ENCODE results near the gene F13A1.

The F13A1 gene

DNA sequence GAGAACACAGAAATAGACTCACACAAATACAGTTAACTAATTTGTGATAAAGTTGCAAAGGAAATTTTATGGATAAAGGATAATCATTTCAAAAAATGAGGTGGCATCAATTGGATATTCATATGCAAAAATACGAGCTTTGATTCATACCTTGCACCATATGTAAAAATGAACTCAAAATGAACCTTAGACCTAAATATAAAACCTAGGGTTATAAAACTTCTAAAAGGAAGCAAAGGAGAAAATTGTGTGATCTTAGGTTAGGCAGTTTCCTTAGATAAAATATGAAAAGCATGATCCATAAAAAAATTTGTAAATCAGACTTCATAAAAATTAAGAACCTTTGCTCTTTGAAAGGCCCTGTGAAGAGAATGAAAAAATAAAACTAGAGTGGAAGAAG, 85.5 kb downstream of the F13A1 start:
- no peaks in the 10 kb centered on the region for H3K27me3 ChIP-seq (ENCODE audit: insufficient read depth, poor library complexity, severe bottlenecking)
- no peak for TF ChIP-seq GABPA (IDR thresholded peaks at IDR 0.05; ENCODE audit: low read depth)
- TF ChIP-seq, protein P1, sequence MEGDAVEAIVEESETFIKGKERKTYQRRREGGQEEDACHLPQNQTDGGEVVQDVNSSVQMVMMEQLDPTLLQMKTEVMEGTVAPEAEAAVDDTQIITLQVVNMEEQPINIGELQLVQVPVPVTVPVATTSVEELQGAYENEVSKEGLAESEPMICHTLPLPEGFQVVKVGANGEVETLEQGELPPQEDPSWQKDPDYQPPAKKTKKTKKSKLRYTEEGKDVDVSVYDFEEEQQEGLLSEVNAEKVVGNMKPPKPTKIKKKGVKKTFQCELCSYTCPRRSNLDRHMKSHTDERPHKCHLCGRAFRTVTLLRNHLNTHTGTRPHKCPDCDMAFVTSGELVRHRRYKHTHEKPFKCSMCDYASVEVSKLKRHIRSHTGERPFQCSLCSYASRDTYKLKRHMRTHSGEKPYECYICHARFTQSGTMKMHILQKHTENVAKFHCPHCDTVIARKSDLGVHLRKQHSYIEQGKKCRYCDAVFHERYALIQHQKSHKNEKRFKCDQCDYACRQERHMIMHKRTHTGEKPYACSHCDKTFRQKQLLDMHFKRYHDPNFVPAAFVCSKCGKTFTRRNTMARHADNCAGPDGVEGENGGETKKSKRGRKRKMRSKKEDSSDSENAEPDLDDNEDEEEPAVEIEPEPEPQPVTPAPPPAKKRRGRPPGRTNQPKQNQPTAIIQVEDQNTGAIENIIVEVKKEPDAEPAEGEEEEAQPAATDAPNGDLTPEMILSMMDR (IDR thresholded peaks at IDR 0.05; ENCODE audit: insufficient read depth, low read length): no peak
- no peak for DNase-seq (ENCODE audit: low read depth in 1 of 2, low spot score in 1 of 2)
- no peak overlapping the region for H3K27ac ChIP-seq (replicated peaks)
- no peak overlapping the region for H3K4me3 ChIP-seq (replicated peaks; ENCODE audit: insufficient read depth, low read length)

DNA sequence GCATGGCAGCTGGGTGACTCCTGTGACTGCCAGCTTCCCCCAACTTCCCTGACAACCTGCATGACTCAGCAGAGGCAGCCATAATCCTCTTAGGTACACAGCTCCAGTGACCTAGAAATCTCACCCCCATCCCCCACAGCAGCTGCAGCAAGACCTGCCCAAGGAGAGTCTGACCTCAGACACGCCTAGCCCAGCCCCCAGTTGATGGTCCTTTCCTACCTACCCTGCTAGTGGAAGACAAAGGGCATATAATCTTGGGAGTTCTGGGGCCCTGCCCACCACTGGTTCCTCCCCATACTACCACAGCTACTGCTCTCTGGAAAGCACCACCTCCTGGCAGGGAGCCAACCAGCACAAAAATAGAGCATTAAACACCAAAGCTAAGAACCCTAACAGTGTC, 90.2 kb downstream of the F13A1 start:
- Histone ChIP-seq H3K27ac (replicated peaks) (no peak overlapping the region), H3K4me3 (replicated peaks; ENCODE audit: insufficient read depth, low read length) (no peak overlapping the region), H3K27me3 (ENCODE audit: insufficient read depth, poor library complexity, severe bottlenecking) (no peaks in the 10 kb centered on the region)
- TF ChIP-seq, protein P2, sequence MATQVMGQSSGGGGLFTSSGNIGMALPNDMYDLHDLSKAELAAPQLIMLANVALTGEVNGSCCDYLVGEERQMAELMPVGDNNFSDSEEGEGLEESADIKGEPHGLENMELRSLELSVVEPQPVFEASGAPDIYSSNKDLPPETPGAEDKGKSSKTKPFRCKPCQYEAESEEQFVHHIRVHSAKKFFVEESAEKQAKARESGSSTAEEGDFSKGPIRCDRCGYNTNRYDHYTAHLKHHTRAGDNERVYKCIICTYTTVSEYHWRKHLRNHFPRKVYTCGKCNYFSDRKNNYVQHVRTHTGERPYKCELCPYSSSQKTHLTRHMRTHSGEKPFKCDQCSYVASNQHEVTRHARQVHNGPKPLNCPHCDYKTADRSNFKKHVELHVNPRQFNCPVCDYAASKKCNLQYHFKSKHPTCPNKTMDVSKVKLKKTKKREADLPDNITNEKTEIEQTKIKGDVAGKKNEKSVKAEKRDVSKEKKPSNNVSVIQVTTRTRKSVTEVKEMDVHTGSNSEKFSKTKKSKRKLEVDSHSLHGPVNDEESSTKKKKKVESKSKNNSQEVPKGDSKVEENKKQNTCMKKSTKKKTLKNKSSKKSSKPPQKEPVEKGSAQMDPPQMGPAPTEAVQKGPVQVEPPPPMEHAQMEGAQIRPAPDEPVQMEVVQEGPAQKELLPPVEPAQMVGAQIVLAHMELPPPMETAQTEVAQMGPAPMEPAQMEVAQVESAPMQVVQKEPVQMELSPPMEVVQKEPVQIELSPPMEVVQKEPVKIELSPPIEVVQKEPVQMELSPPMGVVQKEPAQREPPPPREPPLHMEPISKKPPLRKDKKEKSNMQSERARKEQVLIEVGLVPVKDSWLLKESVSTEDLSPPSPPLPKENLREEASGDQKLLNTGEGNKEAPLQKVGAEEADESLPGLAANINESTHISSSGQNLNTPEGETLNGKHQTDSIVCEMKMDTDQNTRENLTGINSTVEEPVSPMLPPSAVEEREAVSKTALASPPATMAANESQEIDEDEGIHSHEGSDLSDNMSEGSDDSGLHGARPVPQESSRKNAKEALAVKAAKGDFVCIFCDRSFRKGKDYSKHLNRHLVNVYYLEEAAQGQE (IDR thresholded peaks at IDR 0.05; ENCODE audit: insufficient replicate concordance, low read depth): no peak
- TF ChIP-seq SPI1 (IDR thresholded peaks at IDR 0.05; ENCODE audit: borderline replicate concordance, low read depth): no peak
- TF ChIP-seq, protein P1 (IDR thresholded peaks at IDR 0.05; ENCODE audit: insufficient read depth, low read length): no peak
- TF ChIP-seq POLR2AphosphoS5 (IDR thresholded peaks at IDR 0.05; ENCODE audit: low read depth): no peak
- no peak for TF ChIP-seq GABPA (IDR thresholded peaks at IDR 0.05; ENCODE audit: low read depth)
- DNase-seq (ENCODE audit: low read depth in 1 of 2, low spot score in 1 of 2): peak in 1 of 2 experiments; percentile 39

DNA sequence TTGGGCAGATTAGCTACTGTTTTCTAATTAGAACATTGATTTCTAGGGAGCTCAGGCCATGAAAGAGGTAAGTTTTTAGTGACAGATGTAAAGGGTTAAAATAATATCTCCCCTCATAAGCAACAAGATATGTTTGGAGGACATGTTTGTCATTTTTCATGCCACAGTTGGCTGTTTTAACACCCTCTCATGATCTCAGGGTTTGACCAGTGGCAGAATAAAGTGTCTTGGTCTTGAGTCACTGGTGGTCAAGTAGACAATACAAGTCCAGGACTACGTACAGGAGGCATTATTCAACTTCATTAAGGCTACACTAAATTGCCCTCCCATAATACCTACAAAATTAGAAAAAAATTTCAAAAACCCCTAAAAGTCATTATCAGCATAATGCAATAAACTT, 92.6 kb downstream of the F13A1 start:
- no peak for DNase-seq (ENCODE audit: low read depth in 1 of 2, low spot score in 1 of 2)
- Histone ChIP-seq H3K27me3 (ENCODE audit: insufficient read depth, poor library complexity, severe bottlenecking) (no peaks in the 10 kb centered on the region), H3K27ac (replicated peaks) (no peak overlapping the region), H3K4me3 (replicated peaks; ENCODE audit: insufficient read depth, low read length) (no peak overlapping the region)
- TF ChIP-seq POLR2AphosphoS5 (IDR thresholded peaks at IDR 0.05; ENCODE audit: low read depth) (no peak), GABPA (IDR thresholded peaks at IDR 0.05; ENCODE audit: low read depth) (no peak), SPI1 (IDR thresholded peaks at IDR 0.05; ENCODE audit: borderline replicate concordance, low read depth) (no peak)
- TF ChIP-seq, protein P1 (IDR thresholded peaks at IDR 0.05; ENCODE audit: insufficient read depth, low read length): no peak
- TF ChIP-seq, protein P2 (IDR thresholded peaks at IDR 0.05; ENCODE audit: insufficient replicate concordance, low read depth): no peak

DNA sequence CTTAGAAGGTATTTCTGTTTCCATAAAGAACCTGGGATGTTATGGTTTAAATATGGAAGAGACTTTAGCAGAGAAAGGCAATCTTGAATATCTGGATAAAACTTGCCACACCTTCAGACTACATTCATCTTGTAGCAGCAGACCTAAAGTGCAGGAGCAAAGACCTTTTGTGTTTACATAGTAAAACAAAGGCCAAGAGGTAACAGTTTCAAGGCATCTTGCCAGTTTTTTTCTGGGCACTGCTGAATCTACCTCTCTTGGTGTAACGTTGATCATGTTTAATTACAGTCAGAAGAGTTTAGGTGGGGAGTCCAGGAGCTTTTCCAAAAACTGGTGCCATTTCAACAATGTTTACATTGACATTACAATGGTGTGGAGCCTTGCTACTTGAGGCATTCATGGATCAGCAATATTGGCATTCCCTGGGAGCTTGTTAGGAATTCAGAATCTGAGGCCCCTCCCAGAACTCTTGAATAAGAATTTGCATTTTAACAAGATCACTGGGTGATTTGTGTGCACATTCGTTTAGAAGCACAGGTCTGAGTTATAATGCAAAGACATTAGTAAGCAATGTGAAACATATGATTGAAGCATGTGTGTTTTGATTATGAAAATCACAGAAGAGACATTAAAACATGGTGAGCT, 94.5 kb downstream of the F13A1 start:
- TF ChIP-seq, protein P1 (IDR thresholded peaks at IDR 0.05; ENCODE audit: insufficient read depth, low read length): no peak
- DNase-seq (ENCODE audit: low read depth in 1 of 2, low spot score in 1 of 2): no peak
- no peak overlapping the region for H3K4me3 ChIP-seq (replicated peaks; ENCODE audit: insufficient read depth, low read length)
- no peak overlapping the region for H3K27ac ChIP-seq (replicated peaks)
- no peaks in the 10 kb centered on the region for H3K27me3 ChIP-seq (ENCODE audit: insufficient read depth, poor library complexity, severe bottlenecking)
